WTC11 (cell line): ENCODE measurements around the gene PIP4K2A.

Experiments
- CREB1 ChIP-seq: sonication (generic); formaldehyde crosslinking; IDR thresholded peaks from 2 replicates; pipeline ENCODE4 v1.8.0; 2023; ENCODE audit warnings: mild to moderate bottlenecking, missing genetic modification reagents
- FOXK1 ChIP-seq: sonication (generic); formaldehyde crosslinking; IDR thresholded peaks from 2 replicates; pipeline ENCODE4 v1.8.0; 2022; ENCODE audit warnings: mild to moderate bottlenecking, moderate library complexity, missing genetic modification reagents
- GABPB1 ChIP-seq: sonication (generic); formaldehyde crosslinking; IDR thresholded peaks from 2 replicates; pipeline ENCODE4 v1.8.1; 2023; ENCODE audit warnings: mild to moderate bottlenecking, missing genetic modification reagents
- JUN ChIP-seq: sonication (generic); formaldehyde crosslinking; IDR thresholded peaks from 2 replicates; pipeline ENCODE4 v1.8.0; 2023; ENCODE audit warnings: mild to moderate bottlenecking, missing genetic modification reagents
- MXD4 ChIP-seq: fragments of 250-450 bp; sonication (Bioruptor Pico); IDR thresholded peaks from 2 replicates; pipeline ENCODE4 v1.8.0; 2021; ENCODE audit warnings: mild to moderate bottlenecking, moderate library complexity, borderline replicate concordance
- ZBTB21 ChIP-seq: sonication (generic); formaldehyde crosslinking; IDR thresholded peaks from 2 replicates; pipeline ENCODE4 v1.8.1; 2023; ENCODE audit warnings: mild to moderate bottlenecking, missing genetic modification reagents, borderline replicate concordance
- ZNF121 ChIP-seq: sonication (generic); formaldehyde crosslinking; IDR thresholded peaks from 2 replicates; pipeline ENCODE4 v1.8.0; 2023; ENCODE audit warnings: missing genetic modification reagents
- ZNF219 ChIP-seq: sonication (generic); formaldehyde crosslinking; IDR thresholded peaks from 2 replicates; pipeline ENCODE4 v1.8.0; 2023; ENCODE audit warnings: missing genetic modification reagents, mild to moderate bottlenecking, borderline replicate concordance
- ZNF232 ChIP-seq: sonication (generic); formaldehyde crosslinking; IDR thresholded peaks from 2 replicates; pipeline ENCODE4 v1.8.0; 2022; ENCODE audit warnings: mild to moderate bottlenecking, missing genetic modification reagents
- TF ChIP-seq, protein P1 (sequence below): fragments of 200-600 bp; IDR thresholded peaks from 2 replicates; pipeline ENCODE4 v1.8.0; 2022; ENCODE audit warnings: antibody characterized with exemption
- TF ChIP-seq, protein P2 (sequence below): sonication (generic); formaldehyde crosslinking; IDR thresholded peaks from 2 replicates; pipeline ENCODE4 v1.8.0; 2022; ENCODE audit warnings: mild to moderate bottlenecking, missing genetic modification reagents
- TF ChIP-seq, protein P3 (sequence below): sonication (generic); formaldehyde crosslinking; IDR thresholded peaks from 2 replicates; pipeline ENCODE4 v1.8.1; 2023; ENCODE audit warnings: mild to moderate bottlenecking, missing genetic modification reagents, moderate library complexity
- TF ChIP-seq, protein P4 (sequence below): sonication (generic); formaldehyde crosslinking; conservative IDR thresholded peaks from 2 replicates; pipeline ENCODE4 v1.8.1; 2022; ENCODE audit warnings: mild to moderate bottlenecking, missing genetic modification reagents
- TF ChIP-seq, protein P5 (sequence below): fragments of 250-450 bp; sonication (Bioruptor Pico); IDR thresholded peaks from 2 replicates; pipeline ENCODE4 v2.1.2; 2022; ENCODE audit warnings: mild to moderate bottlenecking, moderate library complexity

DNA sequence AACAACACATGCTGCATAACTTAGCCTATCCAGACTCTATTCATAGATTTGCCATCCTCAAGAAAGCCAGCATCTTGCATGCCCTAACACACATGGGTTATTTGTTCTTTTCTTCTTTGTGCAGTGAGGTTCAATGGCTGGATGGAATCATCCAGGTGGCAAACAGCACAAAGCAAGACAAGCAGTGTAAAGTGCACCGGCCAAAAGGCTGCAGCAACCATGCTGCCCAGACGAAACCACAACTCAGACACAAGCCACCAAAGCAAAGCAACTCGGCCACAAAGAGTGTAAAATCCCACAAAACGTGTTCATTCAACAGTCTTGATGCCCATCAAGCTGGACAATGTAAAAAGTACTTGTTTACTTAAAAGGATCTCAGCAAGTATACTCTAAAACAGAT, 76.9 kb downstream of the PIP4K2A start:
- TF ChIP-seq, protein P1, sequence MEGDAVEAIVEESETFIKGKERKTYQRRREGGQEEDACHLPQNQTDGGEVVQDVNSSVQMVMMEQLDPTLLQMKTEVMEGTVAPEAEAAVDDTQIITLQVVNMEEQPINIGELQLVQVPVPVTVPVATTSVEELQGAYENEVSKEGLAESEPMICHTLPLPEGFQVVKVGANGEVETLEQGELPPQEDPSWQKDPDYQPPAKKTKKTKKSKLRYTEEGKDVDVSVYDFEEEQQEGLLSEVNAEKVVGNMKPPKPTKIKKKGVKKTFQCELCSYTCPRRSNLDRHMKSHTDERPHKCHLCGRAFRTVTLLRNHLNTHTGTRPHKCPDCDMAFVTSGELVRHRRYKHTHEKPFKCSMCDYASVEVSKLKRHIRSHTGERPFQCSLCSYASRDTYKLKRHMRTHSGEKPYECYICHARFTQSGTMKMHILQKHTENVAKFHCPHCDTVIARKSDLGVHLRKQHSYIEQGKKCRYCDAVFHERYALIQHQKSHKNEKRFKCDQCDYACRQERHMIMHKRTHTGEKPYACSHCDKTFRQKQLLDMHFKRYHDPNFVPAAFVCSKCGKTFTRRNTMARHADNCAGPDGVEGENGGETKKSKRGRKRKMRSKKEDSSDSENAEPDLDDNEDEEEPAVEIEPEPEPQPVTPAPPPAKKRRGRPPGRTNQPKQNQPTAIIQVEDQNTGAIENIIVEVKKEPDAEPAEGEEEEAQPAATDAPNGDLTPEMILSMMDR: no peak
- TF ChIP-seq ZNF121 (CRISPR knock-in tag) (no peak), JUN (no peak), ZNF232 (CRISPR knock-in tag) (no peak), GABPB1 (CRISPR knock-in tag) (no peak), MXD4 (CRISPR knock-in tag) (no peak), FOXK1 (CRISPR knock-in tag) (no peak), ZNF219 (no peak), CREB1 (CRISPR knock-in tag) (no peak), ZBTB21 (CRISPR knock-in tag) (no peak)
- TF ChIP-seq, protein P2, sequence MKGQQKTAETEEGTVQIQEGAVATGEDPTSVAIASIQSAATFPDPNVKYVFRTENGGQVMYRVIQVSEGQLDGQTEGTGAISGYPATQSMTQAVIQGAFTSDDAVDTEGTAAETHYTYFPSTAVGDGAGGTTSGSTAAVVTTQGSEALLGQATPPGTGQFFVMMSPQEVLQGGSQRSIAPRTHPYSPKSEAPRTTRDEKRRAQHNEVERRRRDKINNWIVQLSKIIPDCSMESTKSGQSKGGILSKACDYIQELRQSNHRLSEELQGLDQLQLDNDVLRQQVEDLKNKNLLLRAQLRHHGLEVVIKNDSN (CRISPR knock-in tag): no peak
- TF ChIP-seq, protein P3, sequence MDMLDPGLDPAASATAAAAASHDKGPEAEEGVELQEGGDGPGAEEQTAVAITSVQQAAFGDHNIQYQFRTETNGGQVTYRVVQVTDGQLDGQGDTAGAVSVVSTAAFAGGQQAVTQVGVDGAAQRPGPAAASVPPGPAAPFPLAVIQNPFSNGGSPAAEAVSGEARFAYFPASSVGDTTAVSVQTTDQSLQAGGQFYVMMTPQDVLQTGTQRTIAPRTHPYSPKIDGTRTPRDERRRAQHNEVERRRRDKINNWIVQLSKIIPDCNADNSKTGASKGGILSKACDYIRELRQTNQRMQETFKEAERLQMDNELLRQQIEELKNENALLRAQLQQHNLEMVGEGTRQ (CRISPR knock-in tag): no peak
- TF ChIP-seq, protein P4, sequence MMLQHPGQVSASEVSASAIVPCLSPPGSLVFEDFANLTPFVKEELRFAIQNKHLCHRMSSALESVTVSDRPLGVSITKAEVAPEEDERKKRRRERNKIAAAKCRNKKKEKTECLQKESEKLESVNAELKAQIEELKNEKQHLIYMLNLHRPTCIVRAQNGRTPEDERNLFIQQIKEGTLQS (CRISPR knock-in tag): no peak
- TF ChIP-seq, protein P5, sequence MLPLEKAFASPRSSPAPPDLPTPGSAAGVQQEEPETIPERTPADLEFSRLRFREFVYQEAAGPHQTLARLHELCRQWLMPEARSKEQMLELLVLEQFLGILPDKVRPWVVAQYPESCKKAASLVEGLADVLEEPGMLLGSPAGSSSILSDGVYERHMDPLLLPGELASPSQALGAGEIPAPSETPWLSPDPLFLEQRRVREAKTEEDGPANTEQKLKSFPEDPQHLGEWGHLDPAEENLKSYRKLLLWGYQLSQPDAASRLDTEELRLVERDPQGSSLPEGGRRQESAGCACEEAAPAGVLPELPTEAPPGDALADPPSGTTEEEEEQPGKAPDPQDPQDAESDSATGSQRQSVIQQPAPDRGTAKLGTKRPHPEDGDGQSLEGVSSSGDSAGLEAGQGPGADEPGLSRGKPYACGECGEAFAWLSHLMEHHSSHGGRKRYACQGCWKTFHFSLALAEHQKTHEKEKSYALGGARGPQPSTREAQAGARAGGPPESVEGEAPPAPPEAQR (CRISPR knock-in tag): no peak
